Testis (tissue), 2 donors: Measurements from ENCODE around the gene TRIP10.

Experiments
- POLR2A ChIP-seq: fragments of 450-650 bp; IDR thresholded peaks from one replicate; pipeline ENCODE4 v1.6.1; 2017; ENCODE audit warnings: antibody characterized with exemption, mild to moderate bottlenecking, moderate library complexity
- TF ChIP-seq, protein P1 (sequence below), 3 experiments: fragments of 450-650 bp in 2 of 3; fragments of 200-600 bp in 1 of 3; sonication (generic) in 1 of 3; IDR thresholded peaks; one replicate each; pipeline ENCODE4 v1.5.1; 2016 to 2019; ENCODE audit warnings: antibody characterized with exemption in 3 of 3, mild to moderate bottlenecking in 2 of 3, moderate library complexity in 1 of 3

DNA sequence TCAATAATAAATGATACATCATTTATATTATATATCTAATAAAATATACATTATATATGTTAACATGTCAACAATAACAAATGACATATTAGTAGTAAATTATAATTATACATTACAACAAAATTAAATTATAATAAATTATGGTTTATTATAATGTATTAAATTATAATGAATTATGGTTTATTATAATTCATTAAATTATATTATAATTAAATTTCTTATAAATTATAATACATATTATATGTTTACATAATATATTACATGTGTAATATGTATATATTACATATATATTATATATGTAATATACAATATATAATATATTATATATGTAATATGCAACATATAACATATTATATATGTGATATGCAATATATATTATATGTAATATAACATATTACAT lies 39.5 kb upstream of the TRIP10 start:
- TF ChIP-seq, protein P1, sequence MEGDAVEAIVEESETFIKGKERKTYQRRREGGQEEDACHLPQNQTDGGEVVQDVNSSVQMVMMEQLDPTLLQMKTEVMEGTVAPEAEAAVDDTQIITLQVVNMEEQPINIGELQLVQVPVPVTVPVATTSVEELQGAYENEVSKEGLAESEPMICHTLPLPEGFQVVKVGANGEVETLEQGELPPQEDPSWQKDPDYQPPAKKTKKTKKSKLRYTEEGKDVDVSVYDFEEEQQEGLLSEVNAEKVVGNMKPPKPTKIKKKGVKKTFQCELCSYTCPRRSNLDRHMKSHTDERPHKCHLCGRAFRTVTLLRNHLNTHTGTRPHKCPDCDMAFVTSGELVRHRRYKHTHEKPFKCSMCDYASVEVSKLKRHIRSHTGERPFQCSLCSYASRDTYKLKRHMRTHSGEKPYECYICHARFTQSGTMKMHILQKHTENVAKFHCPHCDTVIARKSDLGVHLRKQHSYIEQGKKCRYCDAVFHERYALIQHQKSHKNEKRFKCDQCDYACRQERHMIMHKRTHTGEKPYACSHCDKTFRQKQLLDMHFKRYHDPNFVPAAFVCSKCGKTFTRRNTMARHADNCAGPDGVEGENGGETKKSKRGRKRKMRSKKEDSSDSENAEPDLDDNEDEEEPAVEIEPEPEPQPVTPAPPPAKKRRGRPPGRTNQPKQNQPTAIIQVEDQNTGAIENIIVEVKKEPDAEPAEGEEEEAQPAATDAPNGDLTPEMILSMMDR (IDR thresholded peaks at IDR 0.05): no peak
- no peak for TF ChIP-seq POLR2A
